ENCODE measurements around the gene BMP2. TPM values are rescaled to one million over a fixed set of nuclear protein-coding genes. Genes with fewer than 3 reads are reported as not detected.

The BMP2 gene
- total RNA-seq, 1 experiment from 2014 or later, result not detected

GRCh38 chr20:6768228-6769140 is 998 bp downstream of the BMP2 start:
- no peak for DNase-seq (ENCODE audit: low spot score)

- no peak for DNase-seq (ENCODE audit: low spot score)
Measured at GRCh38 chr20:6769903-6770785, 2.7 kb downstream of the BMP2 start.

- no peak for DNase-seq (ENCODE audit: low spot score)
Measured at GRCh38 chr20:6770786-6771100, 3.3 kb downstream of the BMP2 start.

GRCh38 chr20:6780433-6781190 is 13.1 kb downstream of the BMP2 start:
- no peak for DNase-seq (ENCODE audit: low spot score)

GRCh38 chr20:6783752-6784151 is 16.3 kb downstream of the BMP2 start:
- DNase-seq (ENCODE audit: low spot score), result no peak

- no peak for DNase-seq (ENCODE audit: low spot score)
Measured at GRCh38 chr20:6784210-6784631, 16.7 kb downstream of the BMP2 start.

GRCh38 chr20:6784767-6785166 is 17.3 kb downstream of the BMP2 start:
- DNase-seq (ENCODE audit: low spot score), result no peak

GRCh38 chr20:6786548-6786947 is 19.1 kb downstream of the BMP2 start:
- no peak for DNase-seq (ENCODE audit: low spot score)

- no peak for DNase-seq (ENCODE audit: low spot score)
Measured at GRCh38 chr20:6792789-6793188, 25.3 kb downstream of the BMP2 start.

GRCh38 chr20:6802227-6802626 is 34.7 kb downstream of the BMP2 start:
- no peak for DNase-seq (ENCODE audit: low spot score)

GRCh38 chr20:6806275-6806674 is 38.8 kb downstream of the BMP2 start:
- no peak for DNase-seq (ENCODE audit: low spot score)

- DNase-seq (ENCODE audit: low spot score), result no peak
Measured at GRCh38 chr20:6811262-6812035, 44.0 kb downstream of the BMP2 start.

GRCh38 chr20:6812530-6812929 is 45.0 kb downstream of the BMP2 start:
- DNase-seq (ENCODE audit: low spot score), result no peak

GRCh38 chr20:6814945-6815344 is 47.5 kb downstream of the BMP2 start:
- DNase-seq (ENCODE audit: low spot score), result no peak

GRCh38 chr20:6818033-6818808 is 50.7 kb downstream of the BMP2 start:
- no peak for DNase-seq (ENCODE audit: low spot score)

GRCh38 chr20:6819599-6819998 is 52.1 kb downstream of the BMP2 start:
- DNase-seq (ENCODE audit: low spot score), result no peak

GRCh38 chr20:6824401-6824800 is 56.9 kb downstream of the BMP2 start:
- no peak for DNase-seq (ENCODE audit: low spot score)

GRCh38 chr20:6827472-6827871 is 60.0 kb downstream of the BMP2 start:
- no peak for DNase-seq (ENCODE audit: low spot score)

- peak; percentile 40 for DNase-seq (ENCODE audit: low spot score)
Measured at GRCh38 chr20:6828794-6829423, 61.4 kb downstream of the BMP2 start.

- no peak for DNase-seq (ENCODE audit: low spot score)
Measured at GRCh38 chr20:6829510-6830116, 62.1 kb downstream of the BMP2 start.
